Left lung (tissue), 10 donors: Measurements from ENCODE around the gene THEMIS. TPM values are rescaled to one million over a fixed set of nuclear protein-coding genes. Genes with fewer than 3 reads are reported as not detected.
"Not testable (repeated sequence)": the region's sequence is repeated elsewhere in the genome, so short reads cannot be mapped to it uniquely, and the experiment has no call there.

ENCODE experiments used
- ATAC-seq: fragments of 200-7000 bp; cut with Tn5 transposase; one replicate; pipeline ENCODE4 v1.9.1; 2020; ENCODE audit warnings: moderate library complexity
- DNase-seq, 4 donors: peaks; one replicate each; pipeline ENCODE4 v3.0.0-alpha.2; 2013 to 2020
- H3K27ac ChIP-seq, 2 donors: fragments of 200-600 bp; sonication (generic) in 1 of 2; one replicate each; pipeline versions ENCODE4 v1.5.0 to v1.8.0; 2020 to 2021
- H3K27me3 ChIP-seq, 2 donors: fragments of 200-600 bp; sonication (generic) in 1 of 2; one replicate each; pipeline versions ENCODE4 v1.5.0 to v1.8.0; 2020 to 2021
- H3K36me3 ChIP-seq, 2 donors: fragments of 200-600 bp; sonication (generic) in 1 of 2; one replicate each; pipeline versions ENCODE4 v1.5.0 to v1.8.0; 2020 to 2021
- H3K4me1 ChIP-seq, 2 donors: fragments of 200-600 bp; one replicate each; pipeline ENCODE4 v1.8.0; 2021
- H3K4me3 ChIP-seq, 2 donors: fragments of 200-600 bp; sonication (generic) in 1 of 2; one replicate each; pipeline versions ENCODE4 v1.5.0 to v1.8.0; 2020 to 2021; ENCODE audit warnings: mild to moderate bottlenecking in 1 of 2
- H3K9me3 ChIP-seq, 2 donors: fragments of 200-600 bp; sonication (generic) in 1 of 2; one replicate each; pipeline versions ENCODE4 v1.5.0 to v1.8.0; 2020 to 2021
- intact Hi-C, 2 donors: fragments of 100-400 bp; cut with DNase I; formaldehyde crosslinking; loops; one replicate each; pipeline versions ENCODE4 v1.11.2 to v1.14.2; 2022
- polyA plus RNA-seq, 6 donors: library from polyadenylated mRNA; unstranded; fragments of 120-200 nt; gene quantifications; one replicate each; pipeline ENCODE4 v1.2.1, GENCODE V29; 2013; ENCODE audit not compliant: insufficient read length in 6 of 6
- total RNA-seq, 2 donors: library from RNA; stranded (reverse); fragmentation: NEBNext Ultra II Directional; extraction: Animal tissue kit (Norgen Biotek cat#: 25700); gene quantifications; one replicate each; pipeline ENCODE4 v1.2.1, GENCODE V29; 2021
- TF ChIP-seq, protein P1 (sequence below), 2 donors: fragments of 200-600 bp; sonication (generic) in 1 of 2; IDR thresholded peaks; one replicate each; pipeline versions ENCODE4 v1.5.0 to v1.8.0; 2021; ENCODE audit warnings: antibody characterized with exemption in 2 of 2
- donor health status: DM: no; HTN: yes; CAD: no.
- donor health status: DM: no; HTN: no; CAD: no.

THEMIS gene
- total and polyA plus RNA-seq, 8 donors, result 0.08 to 2.6 (median 0.20) TPM

DNA sequence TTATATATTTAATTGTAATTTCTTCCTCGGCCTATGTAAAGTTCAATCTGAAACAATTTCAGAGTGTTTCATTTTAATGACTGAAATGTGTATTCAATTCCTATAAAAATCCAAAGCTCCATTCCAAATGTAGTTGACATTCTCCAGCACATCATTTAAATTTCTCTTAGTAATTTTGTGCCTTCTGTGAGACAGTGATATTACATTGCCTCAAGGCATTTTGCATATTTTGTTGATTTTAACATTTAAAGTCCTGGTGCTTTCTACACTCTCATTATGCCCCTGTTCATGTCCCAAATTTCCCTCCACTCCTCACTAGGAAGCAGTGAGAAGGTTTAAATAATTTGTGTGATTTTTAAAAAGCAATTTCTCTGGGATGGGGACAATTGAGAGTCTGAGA lies 34.1 kb upstream of the THEMIS start:
- ATAC-seq (no peak), DNase-seq (no peak)
- Histone ChIP-seq H3K9me3 (peaks cover 5 to 14% of the 10 kb centered on the region in 2 donors), H3K36me3 (no peaks in the 10 kb centered on the region), H3K27me3 (no peaks in the 10 kb centered on the region), H3K4me1 (peaks cover 0 to 1% of the 10 kb centered on the region in 2 donors), H3K4me3 (no peak overlapping the region), H3K27ac (no peak overlapping the region)
- intact Hi-C loops, result no loop called here
- TF ChIP-seq, protein P1, sequence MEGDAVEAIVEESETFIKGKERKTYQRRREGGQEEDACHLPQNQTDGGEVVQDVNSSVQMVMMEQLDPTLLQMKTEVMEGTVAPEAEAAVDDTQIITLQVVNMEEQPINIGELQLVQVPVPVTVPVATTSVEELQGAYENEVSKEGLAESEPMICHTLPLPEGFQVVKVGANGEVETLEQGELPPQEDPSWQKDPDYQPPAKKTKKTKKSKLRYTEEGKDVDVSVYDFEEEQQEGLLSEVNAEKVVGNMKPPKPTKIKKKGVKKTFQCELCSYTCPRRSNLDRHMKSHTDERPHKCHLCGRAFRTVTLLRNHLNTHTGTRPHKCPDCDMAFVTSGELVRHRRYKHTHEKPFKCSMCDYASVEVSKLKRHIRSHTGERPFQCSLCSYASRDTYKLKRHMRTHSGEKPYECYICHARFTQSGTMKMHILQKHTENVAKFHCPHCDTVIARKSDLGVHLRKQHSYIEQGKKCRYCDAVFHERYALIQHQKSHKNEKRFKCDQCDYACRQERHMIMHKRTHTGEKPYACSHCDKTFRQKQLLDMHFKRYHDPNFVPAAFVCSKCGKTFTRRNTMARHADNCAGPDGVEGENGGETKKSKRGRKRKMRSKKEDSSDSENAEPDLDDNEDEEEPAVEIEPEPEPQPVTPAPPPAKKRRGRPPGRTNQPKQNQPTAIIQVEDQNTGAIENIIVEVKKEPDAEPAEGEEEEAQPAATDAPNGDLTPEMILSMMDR (IDR thresholded peaks at IDR 0.05), result no peak

DNA sequence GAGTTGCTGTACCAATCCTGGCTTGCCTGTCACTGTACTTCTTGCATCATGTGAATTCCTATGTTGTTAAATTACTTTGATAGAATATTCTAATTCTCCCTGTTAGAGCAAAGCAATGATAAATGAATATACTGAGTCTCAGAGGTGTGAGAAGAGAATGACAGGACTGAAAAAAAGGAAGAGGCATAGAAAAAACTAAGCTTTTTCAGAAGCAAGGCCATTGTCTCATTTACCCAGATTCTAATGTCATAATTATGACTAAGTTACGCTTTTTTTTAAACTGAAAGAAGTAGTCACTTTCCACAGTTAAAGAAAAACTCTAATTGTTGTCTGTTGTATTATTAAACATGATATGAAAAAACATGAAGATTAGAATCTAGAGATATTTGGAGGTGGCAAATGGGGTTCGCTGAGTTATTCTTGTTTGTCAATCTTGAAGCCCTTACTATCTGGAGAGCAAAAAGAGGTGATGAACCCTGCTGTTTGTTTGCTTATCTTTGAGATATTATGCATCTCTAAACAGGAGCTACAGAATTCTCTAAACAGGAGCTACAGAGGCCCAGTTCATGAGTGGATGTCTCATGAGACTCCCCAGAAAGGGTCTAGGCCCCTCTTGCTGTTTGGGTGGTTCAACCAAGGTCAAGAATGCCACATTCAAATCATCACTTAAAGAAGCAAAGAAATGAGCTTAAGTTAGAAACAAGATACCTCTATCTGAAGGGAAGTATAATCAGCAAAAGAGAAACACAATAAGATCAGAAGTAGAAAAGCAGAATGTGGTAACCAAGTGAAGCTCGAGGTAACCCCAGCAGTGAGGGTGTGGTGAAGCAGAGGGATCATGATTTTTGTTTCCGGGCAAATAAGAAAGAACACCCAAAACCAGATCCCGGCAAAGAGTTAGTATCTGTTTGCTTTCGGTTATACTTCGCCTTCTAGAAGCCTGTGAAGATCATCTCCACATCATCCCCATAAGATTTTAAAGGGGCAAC lies 33.3 kb upstream of the THEMIS start:
- H3K27me3 ChIP-seq, result no peaks in the 10 kb centered on the region
- H3K4me1 ChIP-seq, result no peaks in the 10 kb centered on the region
- DNase-seq (no peak), ATAC-seq (no peak)
- peak overlapping the region in 1 of 2 donors; percentile 8 for H3K27ac ChIP-seq
- no peak overlapping the region for H3K4me3 ChIP-seq
- no peaks in the 10 kb centered on the region for H3K36me3 ChIP-seq
- peaks cover 5 to 14% of the 10 kb centered on the region in 2 donors for H3K9me3 ChIP-seq
- TF ChIP-seq, protein P1 (IDR thresholded peaks at IDR 0.05), result no peak
- intact Hi-C loops, result no loop called here

DNA sequence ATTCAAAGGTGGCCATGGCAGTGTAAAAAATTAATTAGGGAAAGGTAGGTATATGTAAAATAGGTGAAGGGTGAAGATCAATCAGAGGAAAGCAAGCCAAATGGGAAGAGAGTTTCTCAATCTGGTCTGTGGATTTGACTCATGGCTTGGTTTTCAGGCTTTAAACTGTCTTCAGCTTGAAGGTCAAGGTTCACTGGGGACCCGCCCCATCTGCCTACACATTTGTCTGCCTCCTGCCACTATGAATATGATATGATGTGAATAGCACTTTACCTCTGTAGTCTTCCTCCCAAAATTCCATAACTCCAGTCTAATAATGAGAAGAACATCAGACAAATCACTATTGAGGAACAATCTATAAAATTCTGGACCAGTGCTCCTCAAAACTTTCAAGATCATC lies 32.3 kb upstream of the THEMIS start:
- Histone ChIP-seq H3K27ac (no peak overlapping the region), H3K9me3 (peaks cover 5 to 18% of the 10 kb centered on the region in 2 donors), H3K4me3 (no peak overlapping the region), H3K36me3 (no peaks in the 10 kb centered on the region), H3K4me1 (no peaks in the 10 kb centered on the region), H3K27me3 (no peaks in the 10 kb centered on the region)
- TF ChIP-seq, protein P1 (IDR thresholded peaks at IDR 0.05), result no peak
- DNase-seq (no peak), ATAC-seq (no peak)
- intact Hi-C loops, result no loop called here

DNA sequence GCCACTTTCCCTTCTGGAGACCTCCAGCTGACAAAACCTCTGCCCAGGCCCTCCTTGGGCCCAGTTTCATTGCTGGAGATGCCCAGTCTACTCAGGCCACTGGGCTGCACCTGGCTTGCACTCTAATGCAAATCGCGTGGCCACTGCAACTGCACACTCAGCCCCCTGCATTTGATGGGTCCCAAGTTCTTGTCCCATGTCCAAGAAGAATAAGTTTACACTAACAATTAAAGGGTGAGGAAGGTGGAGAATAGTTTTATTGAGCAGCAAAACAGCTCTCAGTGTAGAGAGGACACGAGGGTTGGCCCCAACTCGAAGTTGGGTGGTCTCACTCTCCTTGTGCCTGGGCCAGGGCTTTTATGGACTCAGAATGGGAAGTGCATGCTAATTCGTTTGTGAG lies 31.9 kb upstream of the THEMIS start:
- Histone ChIP-seq H3K36me3 (no peaks in the 10 kb centered on the region), H3K4me1 (no peaks in the 10 kb centered on the region), H3K27me3 (no peaks in the 10 kb centered on the region), H3K9me3 (peaks cover 5 to 18% of the 10 kb centered on the region in 2 donors), H3K4me3 (no peak overlapping the region), H3K27ac (no peak overlapping the region)
- TF ChIP-seq, protein P1 (IDR thresholded peaks at IDR 0.05), result no peak
- DNase-seq (peak in 1 of 4 donors; percentile 44), ATAC-seq (no peak)
- intact Hi-C loops, result no loop called here

DNA sequence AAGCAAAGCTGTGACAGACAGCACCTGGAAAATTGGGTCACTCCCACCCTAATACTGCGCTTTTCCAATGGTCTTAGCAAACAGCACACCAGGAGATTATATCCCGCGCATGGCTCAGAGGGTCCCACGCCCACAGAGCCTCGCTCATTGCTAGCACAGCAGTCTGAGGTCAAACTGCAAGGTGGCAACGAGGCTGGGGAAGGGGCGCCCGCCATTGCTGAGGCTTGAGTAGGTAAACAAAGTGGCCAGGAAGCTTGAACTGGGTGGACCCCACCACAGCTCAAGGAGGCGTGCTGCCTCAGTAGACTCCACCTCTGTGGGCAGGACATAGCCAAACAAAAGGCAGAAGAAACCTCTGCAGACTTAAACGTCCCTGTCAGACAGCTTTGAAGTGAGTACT lies 25.6 kb upstream of the THEMIS start:
- H3K27me3 ChIP-seq, H3K4me3 ChIP-seq, H3K27ac ChIP-seq, H3K4me1 ChIP-seq, ATAC-seq, H3K36me3 ChIP-seq, intact Hi-C loops: not testable (repeated sequence)
- DNase-seq, result peak in 1 of 4 donors; percentile 40
- H3K9me3 ChIP-seq, result peaks cover 0 to 25% of the 10 kb centered on the region in 2 donors
